Measurements from ENCODE around the gene MRPL10. TPM values are rescaled to one million over a fixed set of nuclear protein-coding genes. Genes with fewer than 3 reads are reported as not detected.

MRPL10 gene
- total RNA-seq (2014; rRNA removed; shearing (Covaris generic)), result 74.7 and 75.8 TPM in 2 replicates
- 50.2 and 53.5 TPM in 2 replicates for polyA plus RNA-seq (2016; fragmentation: Nextera tagmentation; extraction: Ambion mirVana)
- long read RNA-seq, transcript MRPL10-202 (5 exons, 1,725 nt), result major isoform, 92 of 104 reads
- long read RNA-seq, partial matches to known transcripts, result 7 of 104 reads
- long read RNA-seq, other reads (novel, unspliced or antisense), result 2 of 104 reads

DNA sequence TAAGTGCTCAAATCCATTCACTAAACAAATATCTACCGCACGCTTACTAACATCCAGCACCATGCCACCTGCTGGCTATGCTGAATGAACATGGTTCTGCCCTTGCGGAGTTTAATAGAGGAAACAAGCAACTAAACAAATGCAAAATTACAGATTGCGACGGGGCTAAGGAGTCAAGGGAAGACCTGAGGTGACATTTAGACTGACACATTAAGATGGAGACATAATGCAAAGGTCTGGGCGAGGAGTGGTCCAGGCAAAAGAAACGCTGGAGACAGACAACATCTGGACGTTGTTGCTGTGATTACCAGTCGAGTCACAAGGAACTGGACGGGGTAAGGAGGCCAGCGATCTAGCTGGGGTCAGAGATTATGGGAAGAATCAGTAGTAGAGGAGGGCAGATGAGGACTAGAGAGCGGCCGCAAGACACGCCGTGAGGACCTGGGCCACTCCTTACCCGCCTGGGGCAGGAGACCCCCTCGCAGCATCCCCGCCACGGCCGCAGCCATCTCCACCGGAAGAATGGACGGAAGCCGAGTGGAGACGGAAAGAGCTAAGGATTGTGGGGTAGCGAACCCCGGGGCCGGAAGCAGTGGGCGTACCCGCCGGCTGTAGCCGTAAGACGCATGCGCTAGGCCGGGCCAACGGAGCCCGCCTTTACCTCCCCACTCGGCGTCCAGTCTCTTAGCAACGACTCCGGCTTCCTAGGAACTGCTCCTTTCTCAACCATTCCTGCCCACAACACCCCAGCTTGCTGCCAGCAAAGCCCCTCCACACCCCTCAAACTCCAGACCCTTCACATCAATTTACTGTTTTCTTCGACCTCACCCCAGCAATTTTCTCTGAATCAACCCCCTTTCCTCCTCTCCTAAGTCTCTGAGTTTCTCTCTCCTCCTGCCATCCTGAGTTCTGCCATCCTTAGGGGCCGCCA, at the start of gene MRPL10, which contains the start of gene LRRC46:
MRPL10 (minus strand) TSS at position 539 of the 931 bp plus-strand sequence; CDS start at position 509, 30 bp downstream.
LRRC46 (plus strand) TSS at position 668 of the 931 bp plus-strand sequence. CDS start 320 bp downstream, outside the sequence.
- peak within 1 kb of the TSS; percentile 83 for H3K4me2 ChIP-seq
- no peaks in the 10 kb centered on the region for H3K27me3 ChIP-seq (ENCODE audit: insufficient read depth)
- ATAC-seq (peak; percentile 98), DNase-seq (ENCODE audit: low spot score) (peak; percentile 98)
- H3K4me3 ChIP-seq, result peak within 1 kb of the TSS; percentile 72
- H3K27ac ChIP-seq (ENCODE audit: low read depth), result peak within 1 kb of the TSS; percentile 75; the same call in 1 of the 2 replicates
- Mint-ChIP-seq H3K4me3 (peak within 1 kb of the TSS; percentile 93), H3K27ac (peak within 1 kb of the TSS; percentile 89), H3K9me3 (no peaks in the 10 kb centered on the region; the same call in 2 of the 3 replicates), H3K27me3 (ENCODE audit: insufficient read depth, low read depth, poor library complexity) (peaks cover 14% of the 10 kb centered on the region), H3K36me3 (ENCODE audit: low read depth) (peaks cover 22% of the 10 kb centered on the region), H3K4me1 (peaks cover 8% of the 10 kb centered on the region)
- peaks cover 5% of the 10 kb centered on the region; the same call in 1 of the 2 replicates for H3K36me3 ChIP-seq (ENCODE audit: insufficient read depth)
- peak within 1 kb of the TSS; percentile 83 for H2AFZ ChIP-seq
- H3F3A ChIP-seq (replicated peaks; ENCODE audit: low read depth), result peaks cover 4% of the 10 kb centered on the region; the same call in 1 of the 2 replicates
- H4K20me1 ChIP-seq (replicated peaks; ENCODE audit: insufficient read depth), result peaks cover 8% of the 10 kb centered on the region
- H3K4me1 ChIP-seq (ENCODE audit: insufficient read depth), result peaks cover 11% of the 10 kb centered on the region; the same call in 1 of the 2 replicates
- H3K9me2 ChIP-seq (ENCODE audit: insufficient read depth), result no peaks in the 10 kb centered on the region
- peaks cover 20% of the 10 kb centered on the region for H3K79me2 ChIP-seq (replicated peaks; ENCODE audit: insufficient read depth)
- TF ChIP-seq, protein P1, sequence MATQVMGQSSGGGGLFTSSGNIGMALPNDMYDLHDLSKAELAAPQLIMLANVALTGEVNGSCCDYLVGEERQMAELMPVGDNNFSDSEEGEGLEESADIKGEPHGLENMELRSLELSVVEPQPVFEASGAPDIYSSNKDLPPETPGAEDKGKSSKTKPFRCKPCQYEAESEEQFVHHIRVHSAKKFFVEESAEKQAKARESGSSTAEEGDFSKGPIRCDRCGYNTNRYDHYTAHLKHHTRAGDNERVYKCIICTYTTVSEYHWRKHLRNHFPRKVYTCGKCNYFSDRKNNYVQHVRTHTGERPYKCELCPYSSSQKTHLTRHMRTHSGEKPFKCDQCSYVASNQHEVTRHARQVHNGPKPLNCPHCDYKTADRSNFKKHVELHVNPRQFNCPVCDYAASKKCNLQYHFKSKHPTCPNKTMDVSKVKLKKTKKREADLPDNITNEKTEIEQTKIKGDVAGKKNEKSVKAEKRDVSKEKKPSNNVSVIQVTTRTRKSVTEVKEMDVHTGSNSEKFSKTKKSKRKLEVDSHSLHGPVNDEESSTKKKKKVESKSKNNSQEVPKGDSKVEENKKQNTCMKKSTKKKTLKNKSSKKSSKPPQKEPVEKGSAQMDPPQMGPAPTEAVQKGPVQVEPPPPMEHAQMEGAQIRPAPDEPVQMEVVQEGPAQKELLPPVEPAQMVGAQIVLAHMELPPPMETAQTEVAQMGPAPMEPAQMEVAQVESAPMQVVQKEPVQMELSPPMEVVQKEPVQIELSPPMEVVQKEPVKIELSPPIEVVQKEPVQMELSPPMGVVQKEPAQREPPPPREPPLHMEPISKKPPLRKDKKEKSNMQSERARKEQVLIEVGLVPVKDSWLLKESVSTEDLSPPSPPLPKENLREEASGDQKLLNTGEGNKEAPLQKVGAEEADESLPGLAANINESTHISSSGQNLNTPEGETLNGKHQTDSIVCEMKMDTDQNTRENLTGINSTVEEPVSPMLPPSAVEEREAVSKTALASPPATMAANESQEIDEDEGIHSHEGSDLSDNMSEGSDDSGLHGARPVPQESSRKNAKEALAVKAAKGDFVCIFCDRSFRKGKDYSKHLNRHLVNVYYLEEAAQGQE (IDR thresholded peaks at IDR 0.05; ENCODE audit: unreplicated experiment), result no peak
- TF ChIP-seq, protein P2, sequence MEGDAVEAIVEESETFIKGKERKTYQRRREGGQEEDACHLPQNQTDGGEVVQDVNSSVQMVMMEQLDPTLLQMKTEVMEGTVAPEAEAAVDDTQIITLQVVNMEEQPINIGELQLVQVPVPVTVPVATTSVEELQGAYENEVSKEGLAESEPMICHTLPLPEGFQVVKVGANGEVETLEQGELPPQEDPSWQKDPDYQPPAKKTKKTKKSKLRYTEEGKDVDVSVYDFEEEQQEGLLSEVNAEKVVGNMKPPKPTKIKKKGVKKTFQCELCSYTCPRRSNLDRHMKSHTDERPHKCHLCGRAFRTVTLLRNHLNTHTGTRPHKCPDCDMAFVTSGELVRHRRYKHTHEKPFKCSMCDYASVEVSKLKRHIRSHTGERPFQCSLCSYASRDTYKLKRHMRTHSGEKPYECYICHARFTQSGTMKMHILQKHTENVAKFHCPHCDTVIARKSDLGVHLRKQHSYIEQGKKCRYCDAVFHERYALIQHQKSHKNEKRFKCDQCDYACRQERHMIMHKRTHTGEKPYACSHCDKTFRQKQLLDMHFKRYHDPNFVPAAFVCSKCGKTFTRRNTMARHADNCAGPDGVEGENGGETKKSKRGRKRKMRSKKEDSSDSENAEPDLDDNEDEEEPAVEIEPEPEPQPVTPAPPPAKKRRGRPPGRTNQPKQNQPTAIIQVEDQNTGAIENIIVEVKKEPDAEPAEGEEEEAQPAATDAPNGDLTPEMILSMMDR (conservative IDR thresholded peaks at IDR 0.05; ENCODE audit: low read depth in 2 of 2), result peak; percentile 35 to 57
- no peak for TF ChIP-seq STAT1 (IDR thresholded peaks at IDR 0.05; ENCODE audit: unreplicated experiment)
- TF ChIP-seq, protein P3, sequence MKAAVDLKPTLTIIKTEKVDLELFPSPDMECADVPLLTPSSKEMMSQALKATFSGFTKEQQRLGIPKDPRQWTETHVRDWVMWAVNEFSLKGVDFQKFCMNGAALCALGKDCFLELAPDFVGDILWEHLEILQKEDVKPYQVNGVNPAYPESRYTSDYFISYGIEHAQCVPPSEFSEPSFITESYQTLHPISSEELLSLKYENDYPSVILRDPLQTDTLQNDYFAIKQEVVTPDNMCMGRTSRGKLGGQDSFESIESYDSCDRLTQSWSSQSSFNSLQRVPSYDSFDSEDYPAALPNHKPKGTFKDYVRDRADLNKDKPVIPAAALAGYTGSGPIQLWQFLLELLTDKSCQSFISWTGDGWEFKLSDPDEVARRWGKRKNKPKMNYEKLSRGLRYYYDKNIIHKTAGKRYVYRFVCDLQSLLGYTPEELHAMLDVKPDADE (IDR thresholded peaks at IDR 0.05), result peak; percentile 89
- TF ChIP-seq JUNB (IDR thresholded peaks at IDR 0.05; ENCODE audit: unreplicated experiment), result no peak
- TF ChIP-seq NANOG (IDR thresholded peaks at IDR 0.05; ENCODE audit: borderline replicate concordance), result no peak
- TF ChIP-seq EZH2 (IDR thresholded peaks at IDR 0.05; ENCODE audit: low read depth, unreplicated experiment), result no peak
- TF ChIP-seq ZNF331 (CRISPR knock-in tag; IDR thresholded peaks at IDR 0.05; ENCODE audit: low read depth), result no peak
- TF ChIP-seq, protein P4, sequence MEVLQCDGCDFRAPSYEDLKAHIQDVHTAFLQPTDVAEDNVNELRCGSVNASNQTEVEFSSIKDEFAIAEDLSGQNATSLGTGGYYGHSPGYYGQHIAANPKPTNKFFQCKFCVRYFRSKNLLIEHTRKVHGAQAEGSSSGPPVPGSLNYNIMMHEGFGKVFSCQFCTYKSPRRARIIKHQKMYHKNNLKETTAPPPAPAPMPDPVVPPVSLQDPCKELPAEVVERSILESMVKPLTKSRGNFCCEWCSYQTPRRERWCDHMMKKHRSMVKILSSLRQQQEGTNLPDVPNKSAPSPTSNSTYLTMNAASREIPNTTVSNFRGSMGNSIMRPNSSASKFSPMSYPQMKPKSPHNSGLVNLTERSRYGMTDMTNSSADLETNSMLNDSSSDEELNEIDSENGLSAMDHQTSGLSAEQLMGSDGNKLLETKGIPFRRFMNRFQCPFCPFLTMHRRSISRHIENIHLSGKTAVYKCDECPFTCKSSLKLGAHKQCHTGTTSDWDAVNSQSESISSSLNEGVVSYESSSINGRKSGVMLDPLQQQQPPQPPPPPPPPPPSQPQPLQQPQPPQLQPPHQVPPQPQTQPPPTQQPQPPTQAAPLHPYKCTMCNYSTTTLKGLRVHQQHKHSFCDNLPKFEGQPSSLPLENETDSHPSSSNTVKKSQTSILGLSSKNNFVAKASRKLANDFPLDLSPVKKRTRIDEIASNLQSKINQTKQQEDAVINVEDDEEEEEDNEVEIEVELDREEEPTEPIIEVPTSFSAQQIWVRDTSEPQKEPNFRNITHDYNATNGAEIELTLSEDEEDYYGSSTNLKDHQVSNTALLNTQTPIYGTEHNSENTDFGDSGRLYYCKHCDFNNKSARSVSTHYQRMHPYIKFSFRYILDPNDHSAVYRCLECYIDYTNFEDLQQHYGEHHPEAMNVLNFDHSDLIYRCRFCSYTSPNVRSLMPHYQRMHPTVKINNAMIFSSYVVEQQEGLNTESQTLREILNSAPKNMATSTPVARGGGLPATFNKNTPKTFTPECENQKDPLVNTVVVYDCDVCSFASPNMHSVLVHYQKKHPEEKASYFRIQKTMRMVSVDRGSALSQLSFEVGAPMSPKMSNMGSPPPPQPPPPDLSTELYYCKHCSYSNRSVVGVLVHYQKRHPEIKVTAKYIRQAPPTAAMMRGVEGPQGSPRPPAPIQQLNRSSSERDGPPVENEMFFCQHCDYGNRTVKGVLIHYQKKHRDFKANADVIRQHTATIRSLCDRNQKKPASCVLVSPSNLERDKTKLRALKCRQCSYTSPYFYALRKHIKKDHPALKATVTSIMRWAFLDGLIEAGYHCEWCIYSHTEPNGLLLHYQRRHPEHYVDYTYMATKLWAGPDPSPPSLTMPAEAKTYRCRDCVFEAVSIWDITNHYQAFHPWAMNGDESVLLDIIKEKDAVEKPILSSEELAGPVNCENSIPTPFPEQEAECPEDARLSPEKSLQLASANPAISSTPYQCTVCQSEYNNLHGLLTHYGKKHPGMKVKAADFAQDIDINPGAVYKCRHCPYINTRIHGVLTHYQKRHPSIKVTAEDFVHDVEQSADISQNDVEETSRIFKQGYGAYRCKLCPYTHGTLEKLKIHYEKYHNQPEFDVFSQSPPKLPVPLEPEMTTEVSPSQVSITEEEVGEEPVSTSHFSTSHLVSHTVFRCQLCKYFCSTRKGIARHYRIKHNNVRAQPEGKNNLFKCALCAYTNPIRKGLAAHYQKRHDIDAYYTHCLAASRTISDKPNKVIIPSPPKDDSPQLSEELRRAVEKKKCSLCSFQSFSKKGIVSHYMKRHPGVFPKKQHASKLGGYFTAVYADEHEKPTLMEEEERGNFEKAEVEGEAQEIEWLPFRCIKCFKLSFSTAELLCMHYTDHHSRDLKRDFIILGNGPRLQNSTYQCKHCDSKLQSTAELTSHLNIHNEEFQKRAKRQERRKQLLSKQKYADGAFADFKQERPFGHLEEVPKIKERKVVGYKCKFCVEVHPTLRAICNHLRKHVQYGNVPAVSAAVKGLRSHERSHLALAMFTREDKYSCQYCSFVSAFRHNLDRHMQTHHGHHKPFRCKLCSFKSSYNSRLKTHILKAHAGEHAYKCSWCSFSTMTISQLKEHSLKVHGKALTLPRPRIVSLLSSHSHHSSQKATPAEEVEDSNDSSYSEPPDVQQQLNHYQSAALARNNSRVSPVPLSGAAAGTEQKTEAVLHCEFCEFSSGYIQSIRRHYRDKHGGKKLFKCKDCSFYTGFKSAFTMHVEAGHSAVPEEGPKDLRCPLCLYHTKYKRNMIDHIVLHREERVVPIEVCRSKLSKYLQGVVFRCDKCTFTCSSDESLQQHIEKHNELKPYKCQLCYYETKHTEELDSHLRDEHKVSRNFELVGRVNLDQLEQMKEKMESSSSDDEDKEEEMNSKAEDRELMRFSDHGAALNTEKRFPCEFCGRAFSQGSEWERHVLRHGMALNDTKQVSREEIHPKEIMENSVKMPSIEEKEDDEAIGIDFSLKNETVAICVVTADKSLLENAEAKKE (CRISPR knock-in tag; IDR thresholded peaks at IDR 0.05), result no peak
- no peak for TF ChIP-seq EZH2phosphoT487 (IDR thresholded peaks at IDR 0.05; ENCODE audit: unreplicated experiment)
- TF ChIP-seq ZNF114 (CRISPR knock-in tag; IDR thresholded peaks at IDR 0.05), result no peak
- TF ChIP-seq CREB1 (CRISPR knock-in tag; IDR thresholded peaks at IDR 0.05; ENCODE audit: low read depth), result no peak

Measured in GM23338 (cell line).